GM13977 (cell line): ENCODE measurements around the gene MMRN1.

ENCODE experiments used
- DNase-seq: peaks from one replicate; pipeline ENCODE4 v3.0.0; 2012; ENCODE audit warnings: low spot score
- in situ Hi-C: fragments of 300-500 bp; cut with MboI; formaldehyde crosslinking; loops from one replicate; pipeline ENCODE4 v1.12.0; 2022; ENCODE audit warnings: low sequenced_read_pairs, low pct_unique_long_range_greater_than_20kb, mixed read lengths, inconsistent platforms; ENCODE audit not compliant: unreplicated experiment
- TF ChIP-seq, protein P1 (sequence below): IDR thresholded peaks from 2 replicates; pipeline ENCODE4 v1.5.1; 2012; ENCODE audit warnings: mild to moderate bottlenecking, control low read depth; ENCODE audit not compliant: insufficient read depth; ENCODE audit errors: extremely low read depth, missing control alignments

MMRN1 gene

DNA sequence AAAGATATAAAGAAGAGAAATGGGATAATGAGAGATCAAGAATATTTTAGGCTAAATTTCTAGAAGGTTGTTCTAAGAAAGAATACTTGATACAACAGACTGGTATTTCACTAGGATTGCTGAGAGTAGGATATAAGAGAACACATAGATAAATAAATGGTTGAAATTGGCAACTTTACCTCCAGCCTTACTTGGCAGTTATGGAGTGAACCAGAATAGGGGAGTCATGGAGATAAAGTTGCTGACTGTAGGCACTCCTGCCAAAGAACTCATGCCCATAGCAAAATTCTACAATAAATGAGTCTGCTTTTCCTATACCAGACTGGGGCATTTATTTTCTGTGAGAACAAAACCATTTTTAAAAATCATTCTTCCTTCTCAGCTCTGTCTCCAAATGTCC lies 26.4 kb upstream of the MMRN1 start:
- no peak for DNase-seq
- in situ Hi-C loops: no loop called here
- TF ChIP-seq, protein P1, sequence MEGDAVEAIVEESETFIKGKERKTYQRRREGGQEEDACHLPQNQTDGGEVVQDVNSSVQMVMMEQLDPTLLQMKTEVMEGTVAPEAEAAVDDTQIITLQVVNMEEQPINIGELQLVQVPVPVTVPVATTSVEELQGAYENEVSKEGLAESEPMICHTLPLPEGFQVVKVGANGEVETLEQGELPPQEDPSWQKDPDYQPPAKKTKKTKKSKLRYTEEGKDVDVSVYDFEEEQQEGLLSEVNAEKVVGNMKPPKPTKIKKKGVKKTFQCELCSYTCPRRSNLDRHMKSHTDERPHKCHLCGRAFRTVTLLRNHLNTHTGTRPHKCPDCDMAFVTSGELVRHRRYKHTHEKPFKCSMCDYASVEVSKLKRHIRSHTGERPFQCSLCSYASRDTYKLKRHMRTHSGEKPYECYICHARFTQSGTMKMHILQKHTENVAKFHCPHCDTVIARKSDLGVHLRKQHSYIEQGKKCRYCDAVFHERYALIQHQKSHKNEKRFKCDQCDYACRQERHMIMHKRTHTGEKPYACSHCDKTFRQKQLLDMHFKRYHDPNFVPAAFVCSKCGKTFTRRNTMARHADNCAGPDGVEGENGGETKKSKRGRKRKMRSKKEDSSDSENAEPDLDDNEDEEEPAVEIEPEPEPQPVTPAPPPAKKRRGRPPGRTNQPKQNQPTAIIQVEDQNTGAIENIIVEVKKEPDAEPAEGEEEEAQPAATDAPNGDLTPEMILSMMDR: no peak

DNA sequence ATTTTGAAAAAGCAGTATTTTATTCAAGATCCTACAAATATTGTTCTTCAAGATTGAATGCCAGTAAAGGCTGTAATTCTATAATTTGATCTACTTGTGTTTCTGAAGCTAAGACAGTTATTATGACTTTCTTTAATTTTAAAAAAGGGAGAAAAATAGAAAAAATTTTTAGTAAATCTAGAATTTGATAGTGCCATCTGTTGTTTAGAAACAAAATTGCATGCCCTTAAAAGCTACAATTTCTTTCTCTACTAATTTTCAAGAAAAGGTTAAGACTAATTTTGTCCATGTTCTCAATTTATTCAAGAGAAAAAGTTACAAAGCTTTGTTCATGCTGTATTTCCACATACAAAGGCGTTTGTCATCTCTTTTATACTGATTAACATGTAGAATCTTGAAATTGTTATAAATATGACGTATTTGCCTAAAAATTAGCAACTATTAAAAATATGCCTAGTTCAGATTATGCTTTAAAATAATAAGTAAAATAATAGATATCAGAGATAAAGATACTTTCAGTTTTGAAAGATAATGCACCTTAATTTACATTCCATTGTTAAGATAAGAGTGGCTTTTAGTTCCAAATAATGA lies 25.6 kb upstream of the MMRN1 start:
- TF ChIP-seq, protein P1: peak; percentile 35
- in situ Hi-C loops: no loop called here
- DNase-seq: no peak

DNA sequence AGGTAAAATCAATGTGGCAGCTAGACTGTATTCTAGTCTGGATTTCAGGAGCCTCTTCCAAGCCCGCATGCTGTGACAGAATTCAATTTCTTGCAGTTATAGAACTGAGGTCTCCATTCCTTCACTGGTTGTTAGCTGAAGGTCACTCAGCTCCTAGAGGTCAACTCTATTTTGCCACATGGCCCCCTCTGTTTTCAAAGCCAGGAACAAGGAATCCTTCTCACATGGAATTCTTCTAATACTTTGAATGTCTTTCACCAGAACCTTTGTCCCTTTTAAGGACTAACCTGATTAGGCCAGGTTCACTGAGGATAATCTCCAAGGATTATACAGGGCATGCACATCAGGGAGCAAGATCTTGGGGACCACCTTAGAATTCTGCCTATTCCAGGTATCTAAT lies 23.4 kb upstream of the MMRN1 start:
- DNase-seq: no peak
- in situ Hi-C loops: no loop called here
- TF ChIP-seq, protein P1: no peak

DNA sequence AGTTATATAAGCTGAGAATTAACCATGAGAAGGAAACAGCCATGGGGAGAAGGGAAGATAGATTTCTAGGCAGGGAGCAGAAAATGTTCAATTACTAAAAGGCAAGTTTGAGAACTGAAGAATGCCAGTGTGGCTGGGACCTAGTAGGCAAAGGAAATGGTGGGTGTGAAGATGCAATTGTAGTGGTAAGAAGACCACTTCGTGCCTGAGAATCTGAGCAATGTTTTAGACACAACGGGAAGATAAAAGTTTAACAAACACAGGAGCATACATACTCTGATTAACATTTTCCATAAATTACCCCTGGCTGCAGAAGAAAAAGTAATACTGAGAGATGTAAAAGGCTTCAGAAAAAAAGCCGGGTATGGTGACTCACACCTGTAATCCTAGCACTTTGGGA lies 18.1 kb upstream of the MMRN1 start:
- TF ChIP-seq, protein P1: no peak
- in situ Hi-C loops: no loop called here
- no peak for DNase-seq

DNA sequence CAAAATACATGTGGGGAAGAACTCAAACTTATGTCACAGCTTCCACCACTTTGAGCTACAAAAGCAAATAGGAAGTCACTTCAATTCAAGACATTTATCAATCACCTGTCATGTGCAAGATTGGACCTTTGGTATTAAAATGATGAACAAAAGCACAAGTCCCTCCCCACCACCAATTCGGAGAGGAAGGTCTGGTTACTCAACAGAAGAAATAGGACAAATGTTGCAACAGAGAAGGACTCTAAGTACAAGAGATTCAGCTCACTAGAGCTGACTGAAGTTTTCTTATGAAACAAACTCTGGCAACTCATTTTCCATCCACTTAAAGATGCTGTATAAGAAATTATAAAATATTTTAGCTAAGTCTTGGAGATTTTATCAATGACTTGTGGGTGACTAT lies 16.0 kb upstream of the MMRN1 start:
- TF ChIP-seq, protein P1: no peak
- in situ Hi-C loops: no loop called here
- no peak for DNase-seq

DNA sequence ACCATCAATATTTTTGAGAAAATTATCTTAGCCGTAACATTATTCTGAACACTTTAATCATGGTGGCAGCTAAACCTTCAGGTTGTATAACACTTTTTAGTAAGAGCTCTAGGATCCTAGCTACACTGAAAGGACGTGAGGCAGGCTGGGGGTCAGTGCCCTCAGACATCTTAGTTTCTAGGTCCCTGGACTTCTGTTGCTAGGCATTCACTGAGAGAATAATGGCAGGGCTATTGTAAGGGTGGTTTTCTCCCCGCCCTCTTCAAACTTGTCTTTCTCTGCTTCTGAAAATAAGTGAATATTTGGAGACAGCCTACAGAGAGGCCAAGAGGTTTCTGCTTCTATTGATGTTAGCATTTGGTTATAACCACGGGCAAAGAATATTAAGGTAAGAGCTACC lies 15.4 kb upstream of the MMRN1 start:
- TF ChIP-seq, protein P1: no peak
- in situ Hi-C loops: no loop called here

DNA sequence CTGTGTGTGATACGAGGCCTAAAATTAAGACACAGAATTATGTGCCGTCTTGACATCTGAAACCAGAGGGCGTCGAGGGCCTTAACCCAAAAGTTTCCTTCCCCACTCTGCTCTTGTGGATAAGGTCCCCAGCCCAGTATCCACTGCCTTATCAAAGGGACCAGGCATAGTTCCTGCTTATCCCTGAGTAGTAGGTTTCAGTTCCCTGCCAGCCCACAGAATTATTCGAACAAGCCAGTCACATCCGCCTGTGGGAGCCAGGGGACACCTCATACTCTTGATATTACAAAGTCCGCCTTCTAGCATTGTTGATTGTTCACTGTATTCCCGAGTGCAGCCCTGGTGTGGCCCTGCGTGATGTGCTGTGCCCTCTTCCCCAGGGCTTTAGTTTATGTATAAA lies 5.4 kb upstream of the MMRN1 start:
- TF ChIP-seq, protein P1: no peak
- in situ Hi-C loops: no loop called here
- DNase-seq: no peak

More for the DNA sequence above, 15.4 kb upstream of the MMRN1 start:
- DNase-seq: no peak
